Breast epithelium (tissue), 4 donors: ENCODE measurements around the gene SLX4IP. TPM values are rescaled to one million over a fixed set of nuclear protein-coding genes. Genes with fewer than 3 reads are reported as not detected.
A peak's percentile ranks its signal among the peaks of the same experiment; 100 is the strongest.

ENCODE experiments used
- DNase-seq, 2 donors: peaks; one replicate each; pipeline ENCODE4 v3.0.0-alpha.2; 2019; ENCODE audit warnings: low spot score in 2 of 2
- H3K27ac ChIP-seq, 2 donors: fragments of 200-600 bp; sonication (generic) in 1 of 2; one replicate each; pipeline ENCODE4 v1.5.1; 2016 to 2019; ENCODE audit warnings: mild to moderate bottlenecking in 1 of 2
- H3K27me3 ChIP-seq, 2 donors: fragments of 200-600 bp; sonication (generic) in 1 of 2; one replicate each; pipeline versions ENCODE4 v1.5.1 to v1.6.0; 2017 to 2019; ENCODE audit warnings: control low read depth in 1 of 2, mild to moderate bottlenecking in 1 of 2
- H3K36me3 ChIP-seq: fragments of 200-600 bp; one replicate; pipeline ENCODE4 v1.5.1; 2019
- H3K4me1 ChIP-seq, 2 donors: fragments of 200-600 bp; sonication (generic); one replicate each; pipeline ENCODE4 v1.5.1; 2016 to 2019; ENCODE audit warnings: control low read depth in 1 of 2
- H3K4me3 ChIP-seq, 3 donors: fragments of 200-600 bp; sonication (generic); 1 replicate in 2 of 3; 2 replicates in 1 of 3; pipeline ENCODE4 v1.5.1; 2016 to 2019; ENCODE audit warnings: mild to moderate bottlenecking in 3 of 3, moderate library complexity in 2 of 3
- H3K9me3 ChIP-seq, 2 donors: fragments of 200-600 bp; sonication (generic) in 1 of 2; one replicate each; pipeline ENCODE4 v1.5.1; 2016 to 2019; ENCODE audit warnings: control low read depth in 1 of 2
- CTCF ChIP-seq, 3 donors: fragments of 450-650 bp; IDR thresholded peaks; one replicate each; pipeline ENCODE4 v1.5.1; 2016 to 2017; ENCODE audit warnings: antibody characterized with exemption in 3 of 3, mild to moderate bottlenecking in 3 of 3, moderate library complexity in 3 of 3
- POLR2A ChIP-seq: fragments of 450-650 bp; IDR thresholded peaks from one replicate; pipeline ENCODE4 v1.6.1; 2016; ENCODE audit warnings: antibody characterized with exemption, mild to moderate bottlenecking, moderate library complexity
- POLR2AphosphoS5 ChIP-seq, 3 donors: sonication (generic); formaldehyde crosslinking; IDR thresholded peaks; one replicate each; pipeline ENCODE4 v1.6.1; 2017; ENCODE audit warnings: antibody characterized with exemption in 3 of 3
- intact Hi-C: fragments of 100-400 bp; cut with DNase I; formaldehyde crosslinking; loops from one replicate; pipeline ENCODE4 v1.15.1; 2023; ENCODE audit warnings: low total_unique reads
- total RNA-seq, 3 donors: library from RNA; depleted of rRNA; stranded (reverse); fragments of >200 nt; gene quantifications; one replicate each; pipeline ENCODE4 v1.1.0, GENCODE V29; 2016

Gene SLX4IP
- total RNA-seq, 3 donors from 2014 or later, result 4.2 to 6.9 (median 5.9) TPM

GRCh38 chr20:10470276-10470675 lies 35.2 kb downstream of the SLX4IP start:
- no peaks in the 10 kb centered on the region for H3K9me3 ChIP-seq
- TF ChIP-seq POLR2AphosphoS5 (IDR thresholded peaks at IDR 0.05) (no peak), POLR2A (no peak), CTCF (IDR thresholded peaks at IDR 0.05) (no peak)
- no peaks in the 10 kb centered on the region for H3K4me1 ChIP-seq
- H3K4me3 ChIP-seq, result no peak overlapping the region
- H3K27me3 ChIP-seq, result no peaks in the 10 kb centered on the region
- DNase-seq, result no peak
- intact Hi-C loops, result loop anchor here (10.0 kb wide), 1 partner anchor 75 kb away; no protein-coding TSS in a partner anchor
- peak overlapping the region in 1 of 2 donors; percentile 7 for H3K27ac ChIP-seq
- no peaks in the 10 kb centered on the region for H3K36me3 ChIP-seq

GRCh38 chr20:10472871-10473270 lies 37.8 kb downstream of the SLX4IP start:
- Histone ChIP-seq H3K27ac (peak overlapping the region; percentile 15 to 20), H3K36me3 (no peaks in the 10 kb centered on the region), H3K4me1 (no peaks in the 10 kb centered on the region), H3K9me3 (no peaks in the 10 kb centered on the region), H3K27me3 (no peaks in the 10 kb centered on the region), H3K4me3 (no peak overlapping the region)
- TF ChIP-seq POLR2AphosphoS5 (IDR thresholded peaks at IDR 0.05) (no peak), CTCF (IDR thresholded peaks at IDR 0.05) (no peak), POLR2A (no peak)
- no peak for DNase-seq
- intact Hi-C loops, result loop anchor here (10.0 kb wide), 1 partner anchor 72 kb away; no protein-coding TSS in a partner anchor

GRCh38 chr20:10474606-10475184 lies 39.6 kb downstream of the SLX4IP start:
- no peak for TF ChIP-seq POLR2AphosphoS5 (IDR thresholded peaks at IDR 0.05)
- TF ChIP-seq POLR2A, result no peak
- no peak for TF ChIP-seq CTCF (IDR thresholded peaks at IDR 0.05)
- no peak for DNase-seq
- Histone ChIP-seq H3K4me3 (no peak overlapping the region), H3K36me3 (no peaks in the 10 kb centered on the region), H3K27ac (peak overlapping the region; percentile 13 to 33), H3K27me3 (no peaks in the 10 kb centered on the region), H3K9me3 (no peaks in the 10 kb centered on the region), H3K4me1 (no peaks in the 10 kb centered on the region)
- intact Hi-C loops, result loop anchor here (10.0 kb wide), 1 partner anchor 70 kb away; no protein-coding TSS in a partner anchor

GRCh38 chr20:10475225-10475624 lies 40.1 kb downstream of the SLX4IP start:
- no peak for DNase-seq
- Histone ChIP-seq H3K4me3 (no peak overlapping the region), H3K9me3 (no peaks in the 10 kb centered on the region), H3K27ac (no peak overlapping the region), H3K4me1 (no peaks in the 10 kb centered on the region), H3K36me3 (no peaks in the 10 kb centered on the region), H3K27me3 (no peaks in the 10 kb centered on the region)
- TF ChIP-seq POLR2A, result no peak
- no peak for TF ChIP-seq CTCF (IDR thresholded peaks at IDR 0.05)
- TF ChIP-seq POLR2AphosphoS5 (IDR thresholded peaks at IDR 0.05), result no peak
- intact Hi-C loops, result loop anchor here (10.0 kb wide), 1 partner anchor 70 kb away; no protein-coding TSS in a partner anchor

- no peaks in the 10 kb centered on the region for H3K36me3 ChIP-seq
- no peak for DNase-seq
- TF ChIP-seq POLR2A (no peak), POLR2AphosphoS5 (IDR thresholded peaks at IDR 0.05) (no peak), CTCF (IDR thresholded peaks at IDR 0.05) (no peak)
- intact Hi-C loops, result loop anchor here (10.0 kb wide), 1 partner anchor 68 kb away; no protein-coding TSS in a partner anchor
- H3K4me3 ChIP-seq, result no peak overlapping the region
- no peaks in the 10 kb centered on the region for H3K27me3 ChIP-seq
- H3K27ac ChIP-seq, result no peak overlapping the region
- no peaks in the 10 kb centered on the region for H3K9me3 ChIP-seq
- no peaks in the 10 kb centered on the region for H3K4me1 ChIP-seq
Observed at GRCh38 chr20:10476319-10476724, 41.2 kb downstream of the SLX4IP start.
